Transverse colon (tissue), 4 donors: Measurements from ENCODE around the gene CPLX1. TPM values are rescaled to one million over a fixed set of nuclear protein-coding genes. Genes with fewer than 3 reads are reported as not detected.
"Not testable (repeated sequence)": the region's sequence is repeated elsewhere in the genome, so short reads cannot be mapped to it uniquely, and the experiment has no call there.

Source experiments
- DNase-seq: peaks from one replicate; pipeline ENCODE4 v3.0.0-alpha.2; 2019
- H3K27ac ChIP-seq, 4 donors: fragments of 200-600 bp; sonication (generic); 2 replicates each; pipeline ENCODE4 v1.5.1; 2016 to 2018; ENCODE audit warnings: inconsistent platforms in 4 of 4
- H3K27me3 ChIP-seq: fragments of 200-600 bp; sonication (generic); 2 replicates; pipeline ENCODE4 v1.5.1; 2017; ENCODE audit warnings: inconsistent platforms
- H3K36me3 ChIP-seq, 4 donors: fragments of 200-600 bp; sonication (generic); 2 replicates each; pipeline ENCODE4 v1.5.1; 2017 to 2019; ENCODE audit warnings: inconsistent platforms in 4 of 4
- H3K4me1 ChIP-seq, 4 donors: fragments of 200-600 bp; sonication (generic); 2 replicates each; pipeline ENCODE4 v1.5.1; 2017 to 2020; ENCODE audit warnings: inconsistent platforms in 4 of 4
- H3K4me3 ChIP-seq, 4 donors: fragments of 200-600 bp; sonication (generic); 1 replicate in 1 of 4; 2 replicates in 3 of 4; pipeline versions ENCODE4 v1.5.1 to v1.6.1; 2017 to 2019; ENCODE audit warnings: inconsistent platforms in 4 of 4
- H3K9me3 ChIP-seq, 2 donors: fragments of 200-600 bp; sonication (generic); 2 replicates each; pipeline ENCODE4 v1.5.1; 2017 to 2019; ENCODE audit warnings: inconsistent platforms in 2 of 2
- EP300 ChIP-seq: sonication (generic); formaldehyde crosslinking; IDR thresholded peaks from one replicate; pipeline ENCODE4 v1.6.1; 2017; ENCODE audit warnings: antibody characterized with exemption, low read depth
- POLR2A ChIP-seq: fragments of 450-650 bp; IDR thresholded peaks from one replicate; pipeline ENCODE4 v1.6.1; 2016; ENCODE audit warnings: antibody characterized with exemption, mild to moderate bottlenecking, moderate library complexity
- POLR2AphosphoS5 ChIP-seq, 3 donors: sonication (generic); formaldehyde crosslinking; IDR thresholded peaks; one replicate each; pipeline ENCODE4 v1.6.1; 2016; ENCODE audit warnings: antibody characterized with exemption in 3 of 3
- WGBS, 2 donors: methylation state at CpG; one replicate each; pipeline ENCODE4 v1.1.5; 2018; ENCODE audit warnings: low coverage in 1 of 2; 5-methylcytosine and 5-hydroxymethylcytosine counted together
- in situ Hi-C, 4 donors: fragments of 200-750 bp; cut with MboI; loops; one replicate each; pipeline versions ENCODE4 v1.15.0 to v1.15.1; 2017; ENCODE audit warnings: low sequenced_read_pairs in 3 of 4, low pct_ligation_motif_present in 1 of 4, low pct_unique_long_range_greater_than_20kb in 1 of 4
- intact Hi-C: fragments of 100-400 bp; cut with DNase I; formaldehyde crosslinking; loops from one replicate; pipeline ENCODE4 v1.15.1; 2023; ENCODE audit warnings: low total_unique reads
- total RNA-seq, 4 donors: library from RNA; depleted of rRNA; stranded (reverse); fragments of >200 nt; gene quantifications; one replicate each; pipeline ENCODE4 v1.1.0, GENCODE V29; 2016
- TF ChIP-seq, protein P1 (sequence below), 5 experiments: fragments of 200-600 bp in 3 of 5; fragments of 450-650 bp in 2 of 5; sonication (generic) in 3 of 5; IDR thresholded peaks; 1 replicate in 2 of 5; 2 replicates in 3 of 5; pipeline ENCODE4 v1.5.1; 2016 to 2017; ENCODE audit warnings: antibody characterized with exemption in 5 of 5, inconsistent platforms in 3 of 5, mild to moderate bottlenecking in 2 of 5, moderate library complexity in 1 of 5

CPLX1 gene
- total RNA-seq, 4 donors from 2014 or later = 0.32 to 3.7 (median 0.41) TPM; not detected in 1

DNA sequence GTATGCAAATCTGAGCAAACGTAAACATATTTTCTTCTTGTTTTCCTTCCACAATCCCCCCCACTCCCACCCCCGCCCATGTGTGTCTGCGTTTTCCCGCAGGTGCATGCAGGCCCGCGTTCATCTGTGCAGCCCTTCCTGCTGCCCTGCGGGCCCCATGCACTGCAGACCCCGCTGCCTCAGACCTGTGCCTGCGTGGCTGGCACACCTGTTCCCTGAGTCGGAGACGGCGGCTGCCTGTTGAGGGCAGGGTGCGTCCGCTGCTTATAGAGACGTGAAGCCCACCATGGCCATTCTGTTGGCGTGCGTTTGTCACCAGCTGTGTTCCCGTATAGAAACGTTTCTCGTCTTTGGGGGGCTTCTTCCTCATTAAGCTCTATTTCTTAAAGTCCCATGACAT is 68.8 kb downstream of the CPLX1 start:
- H3K36me3 ChIP-seq = peaks cover 0 to 28% (median 9%) of the 10 kb centered on the region in 4 donors
- H3K9me3 ChIP-seq = no peaks in the 10 kb centered on the region
- 91 to 100% methylated on average over 3 to 18 of the region's 20 CpGs for WGBS, 2 donors
- intact Hi-C loops = loop anchor here (5.0 kb wide), 1 partner anchor 555 kb away; no protein-coding TSS in a partner anchor
- in situ Hi-C loops = no loop called here
- H3K4me3 ChIP-seq = no peak overlapping the region
- no peaks in the 10 kb centered on the region for H3K4me1 ChIP-seq
- DNase-seq = no peak
- no peak overlapping the region for H3K27ac ChIP-seq
- no peaks in the 10 kb centered on the region for H3K27me3 ChIP-seq
- no peak for TF ChIP-seq POLR2A
- TF ChIP-seq, protein P1, sequence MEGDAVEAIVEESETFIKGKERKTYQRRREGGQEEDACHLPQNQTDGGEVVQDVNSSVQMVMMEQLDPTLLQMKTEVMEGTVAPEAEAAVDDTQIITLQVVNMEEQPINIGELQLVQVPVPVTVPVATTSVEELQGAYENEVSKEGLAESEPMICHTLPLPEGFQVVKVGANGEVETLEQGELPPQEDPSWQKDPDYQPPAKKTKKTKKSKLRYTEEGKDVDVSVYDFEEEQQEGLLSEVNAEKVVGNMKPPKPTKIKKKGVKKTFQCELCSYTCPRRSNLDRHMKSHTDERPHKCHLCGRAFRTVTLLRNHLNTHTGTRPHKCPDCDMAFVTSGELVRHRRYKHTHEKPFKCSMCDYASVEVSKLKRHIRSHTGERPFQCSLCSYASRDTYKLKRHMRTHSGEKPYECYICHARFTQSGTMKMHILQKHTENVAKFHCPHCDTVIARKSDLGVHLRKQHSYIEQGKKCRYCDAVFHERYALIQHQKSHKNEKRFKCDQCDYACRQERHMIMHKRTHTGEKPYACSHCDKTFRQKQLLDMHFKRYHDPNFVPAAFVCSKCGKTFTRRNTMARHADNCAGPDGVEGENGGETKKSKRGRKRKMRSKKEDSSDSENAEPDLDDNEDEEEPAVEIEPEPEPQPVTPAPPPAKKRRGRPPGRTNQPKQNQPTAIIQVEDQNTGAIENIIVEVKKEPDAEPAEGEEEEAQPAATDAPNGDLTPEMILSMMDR (IDR thresholded peaks at IDR 0.05) = no peak

DNA sequence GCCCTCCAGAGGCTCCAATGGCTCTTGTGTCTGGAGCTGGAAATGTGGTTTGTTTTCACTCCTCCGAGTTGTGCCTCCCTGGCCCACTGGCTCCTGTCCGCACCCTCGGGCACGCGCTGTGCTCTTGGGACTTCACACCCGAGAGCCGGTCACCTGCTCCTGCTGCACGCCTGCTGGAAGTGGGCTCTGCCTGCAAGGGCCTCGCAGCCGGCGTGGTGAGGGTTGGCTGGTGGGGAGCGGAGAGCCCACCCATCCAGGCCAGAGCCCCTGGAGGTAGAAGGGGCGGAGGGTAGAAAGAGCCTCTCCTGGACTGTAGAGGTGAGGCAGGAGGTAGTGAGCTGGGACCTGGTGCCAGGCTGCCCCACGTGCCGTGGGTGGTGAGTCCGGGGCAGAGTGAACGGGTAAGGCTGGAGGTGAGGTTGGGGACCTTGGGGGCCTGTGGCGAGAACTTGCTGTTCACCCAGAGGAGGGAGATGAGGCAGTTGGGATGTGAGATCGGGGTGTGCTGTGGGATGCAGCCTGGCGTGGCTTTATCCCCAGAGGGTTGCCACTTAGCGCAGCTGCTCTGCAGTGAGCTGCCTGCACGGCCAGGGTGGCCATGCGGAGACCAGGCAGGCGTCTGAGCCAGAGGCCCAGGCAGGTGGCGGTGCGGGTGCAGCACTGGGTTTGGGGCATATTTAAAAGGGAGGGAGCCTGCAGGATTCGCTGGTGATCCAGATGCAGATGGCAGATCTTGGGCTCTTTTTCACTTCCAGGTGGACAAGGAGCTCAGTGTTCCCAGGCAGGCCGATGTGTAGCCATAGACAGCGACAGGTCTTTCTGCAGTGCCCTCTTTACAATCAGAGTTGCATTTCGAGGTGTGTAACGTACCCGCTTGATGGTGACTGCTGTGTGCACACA is 71.5 kb downstream of the CPLX1 start:
- Histone ChIP-seq H3K36me3 (peaks cover 0 to 26% (median 3%) of the 10 kb centered on the region in 4 donors), H3K9me3 (no peaks in the 10 kb centered on the region), H3K4me1 (no peaks in the 10 kb centered on the region), H3K27ac (no peak overlapping the region), H3K27me3 (no peaks in the 10 kb centered on the region), H3K4me3 (no peak overlapping the region)
- intact Hi-C loops (loop anchor here (5.0 kb wide), 1 partner anchor 558 kb away; no protein-coding TSS in a partner anchor), in situ Hi-C loops (no loop called here)
- no peak for TF ChIP-seq EP300
- no peak for TF ChIP-seq POLR2A
- TF ChIP-seq POLR2AphosphoS5 (IDR thresholded peaks at IDR 0.05) = no peak
- TF ChIP-seq, protein P1 (IDR thresholded peaks at IDR 0.05) = no peak
- no peak for DNase-seq
- 90% methylated on average over 32 of the region's 32 CpGs; no CpG with 5 or more reads in 1 of the 2 donors for WGBS, 2 donors

DNA sequence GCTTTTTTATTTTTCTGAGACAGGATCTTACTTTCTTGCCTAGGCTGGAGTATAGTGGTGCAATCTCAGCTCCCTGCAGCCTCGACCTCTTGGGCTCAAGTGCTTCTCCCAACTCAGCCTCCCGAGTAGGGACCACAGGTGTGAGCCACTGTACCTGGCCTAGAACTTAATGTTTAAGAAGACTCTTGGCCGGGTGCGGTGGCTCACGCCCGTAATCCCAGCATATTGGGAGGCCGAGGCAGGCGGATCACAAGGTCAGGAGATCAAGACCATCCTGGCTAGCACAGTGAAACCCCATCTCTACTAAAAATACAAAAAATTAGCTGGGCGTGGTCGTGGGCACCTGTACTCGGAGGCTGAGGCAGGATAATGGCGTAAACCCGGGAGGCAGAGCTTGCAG is 72.7 kb downstream of the CPLX1 start:
- H3K9me3 ChIP-seq, H3K4me3 ChIP-seq, H3K27ac ChIP-seq, in situ Hi-C loops, intact Hi-C loops, H3K27me3 ChIP-seq, DNase-seq, H3K4me1 ChIP-seq: not testable (repeated sequence)
- WGBS, 2 donors = 95% methylated on average over 13 of the region's 13 CpGs; no CpG with 5 or more reads in 1 of the 2 donors
- H3K36me3 ChIP-seq = peaks cover 0 to 33% (median 3%) of the 10 kb centered on the region in 4 donors

DNA sequence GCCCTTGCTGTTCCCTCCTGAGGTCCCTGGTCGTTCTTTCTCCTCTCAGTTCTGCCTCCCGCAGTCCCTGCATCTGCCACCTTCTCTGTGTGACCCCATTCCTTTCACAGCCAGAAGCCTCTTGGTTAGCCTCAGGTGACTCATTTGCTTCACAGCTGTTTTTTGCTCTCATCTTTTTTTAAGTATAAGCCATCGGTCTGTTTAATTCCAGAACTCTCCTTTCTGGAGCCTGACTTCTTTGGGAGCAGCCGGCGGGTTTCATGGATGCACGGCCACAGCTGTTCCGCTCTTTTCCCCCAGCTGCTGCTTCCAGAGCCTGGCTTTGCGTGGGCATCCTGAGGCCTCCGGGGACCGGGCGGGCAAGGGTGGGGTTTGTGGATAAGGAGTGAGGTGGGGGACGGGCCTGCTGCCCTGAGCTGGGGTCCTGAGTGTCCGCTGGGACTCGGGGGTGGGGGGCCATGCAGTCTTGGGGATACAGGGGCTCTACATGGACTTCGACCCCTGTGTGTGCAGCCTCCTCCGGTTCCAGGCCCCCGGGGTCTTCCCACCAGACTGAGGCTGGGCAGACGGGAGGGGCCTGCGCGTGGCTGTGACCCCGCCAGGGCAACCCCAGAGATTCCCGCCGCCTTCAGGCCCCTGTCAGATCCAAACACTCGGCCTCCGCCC is 73.6 kb downstream of the CPLX1 start:
- Histone ChIP-seq H3K4me3 (no peak overlapping the region), H3K27me3 (no peaks in the 10 kb centered on the region), H3K4me1 (no peaks in the 10 kb centered on the region), H3K27ac (no peak overlapping the region), H3K36me3 (peaks cover 0 to 34% (median 3%) of the 10 kb centered on the region in 4 donors), H3K9me3 (no peaks in the 10 kb centered on the region)
- intact Hi-C loops = no loop called here
- TF ChIP-seq POLR2AphosphoS5 (IDR thresholded peaks at IDR 0.05) = no peak
- TF ChIP-seq EP300 = no peak
- TF ChIP-seq POLR2A = no peak
- TF ChIP-seq, protein P1 (IDR thresholded peaks at IDR 0.05) = no peak
- WGBS, 2 donors = 96 to 97% methylated on average over 4 to 23 of the region's 25 CpGs
- in situ Hi-C loops = no loop called here
- DNase-seq = no peak
